Measurements from ENCODE around the gene DIP2C.

- TF ChIP-seq EZH2phosphoT487 (IDR thresholded peaks at IDR 0.05): no peak
- no peak for TF ChIP-seq CTCF (IDR thresholded peaks at IDR 0.05)
Measured at GRCh38 chr10:490256-490655, 199.2 kb downstream of the DIP2C start.

All from neural progenitor cell (in vitro differentiated cells).